Measurements from ENCODE around the gene COX7A2L.
"Not testable (repeated sequence)": the region's sequence is repeated elsewhere in the genome, so short reads cannot be mapped to it uniquely, and the experiment has no call there.

The COX7A2L gene

DNA sequence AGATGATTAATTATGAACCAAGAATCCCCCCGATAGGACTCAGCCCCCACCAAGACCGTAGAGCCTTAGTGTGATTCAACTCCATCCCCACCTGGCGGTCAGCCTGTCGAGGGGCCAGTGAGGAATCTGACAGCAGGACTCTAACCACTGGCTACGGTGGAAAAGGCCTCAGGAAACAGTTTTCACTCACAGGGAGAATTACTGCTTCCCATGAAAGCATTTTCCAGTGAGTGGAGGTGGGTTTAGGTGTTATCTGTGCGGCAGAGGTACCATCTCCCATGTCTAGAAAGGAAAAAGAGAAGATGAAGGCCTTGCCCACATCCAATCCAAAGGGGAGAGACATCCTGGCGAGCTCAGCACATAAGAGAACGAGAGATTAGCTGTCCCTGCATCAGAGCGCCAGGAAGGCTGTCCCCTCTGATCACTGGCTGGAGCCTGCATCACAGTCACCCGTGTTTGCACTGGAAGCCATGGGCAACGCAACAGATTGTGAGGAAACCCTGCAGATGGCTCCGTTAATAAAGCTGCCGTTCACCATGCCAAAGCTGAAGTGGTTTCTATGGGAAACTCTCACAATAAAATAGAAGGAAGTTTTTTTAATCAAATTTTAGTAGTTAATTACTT, 22.3 kb downstream of the COX7A2L start:
- DNase-seq = no peak

DNA sequence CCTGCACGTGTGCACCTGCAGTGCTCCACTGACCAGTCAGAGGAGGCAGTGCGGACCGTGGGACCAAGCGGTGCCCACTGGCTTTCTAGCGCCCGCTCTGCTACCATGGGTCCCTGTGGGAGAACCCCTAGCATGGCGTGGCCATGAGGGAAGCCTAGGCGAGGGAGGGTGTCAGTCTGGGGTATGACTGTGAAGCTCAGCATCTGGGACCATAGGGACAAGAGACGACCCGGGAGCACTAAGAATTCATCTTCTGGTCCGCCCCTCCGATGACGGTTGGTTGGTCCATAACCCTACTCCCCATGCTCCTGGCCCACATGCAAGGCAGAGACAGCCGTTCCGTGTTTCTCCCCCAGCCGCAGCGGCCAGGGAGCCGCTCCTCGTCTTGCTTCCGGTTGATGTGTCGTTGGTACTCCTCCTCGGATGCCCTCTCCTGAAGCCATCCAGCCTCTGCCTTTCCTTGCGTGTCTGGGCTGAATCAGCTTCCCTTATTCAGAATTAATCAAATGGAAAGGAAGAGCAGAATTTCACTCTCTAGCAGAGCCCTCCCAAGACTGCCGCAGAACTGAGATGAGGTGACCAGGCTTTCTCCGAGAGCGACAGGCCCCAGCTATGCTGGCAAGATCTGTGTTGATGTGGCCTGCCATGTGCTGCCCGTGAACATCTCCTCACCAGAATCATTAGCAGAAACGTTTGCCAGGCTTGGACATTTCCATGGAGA, 23.0 kb downstream of the COX7A2L start:
- no peak for DNase-seq

DNA sequence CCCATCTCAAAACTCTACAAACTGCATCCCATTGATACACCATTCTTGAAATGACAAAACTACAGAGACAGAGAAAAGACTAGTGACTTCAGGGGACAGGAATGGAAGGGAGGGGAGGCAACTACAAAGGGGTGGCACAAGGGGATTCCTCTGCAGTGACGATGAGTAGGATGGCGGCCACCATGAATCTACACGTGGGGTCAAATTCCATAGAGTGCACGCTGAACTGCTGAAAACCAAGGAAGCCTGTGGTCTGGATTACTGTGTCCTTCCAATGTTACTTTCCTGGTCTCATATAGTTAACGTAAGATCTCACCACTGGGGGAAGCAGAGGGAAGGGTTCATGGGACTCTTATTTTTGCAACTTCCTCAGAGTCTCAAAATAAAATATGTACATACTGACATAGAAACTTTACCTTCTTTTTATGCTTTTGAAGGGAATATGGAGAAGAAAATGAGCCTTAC, 23.6 kb downstream of the COX7A2L start:
- DNase-seq = no peak

DNA sequence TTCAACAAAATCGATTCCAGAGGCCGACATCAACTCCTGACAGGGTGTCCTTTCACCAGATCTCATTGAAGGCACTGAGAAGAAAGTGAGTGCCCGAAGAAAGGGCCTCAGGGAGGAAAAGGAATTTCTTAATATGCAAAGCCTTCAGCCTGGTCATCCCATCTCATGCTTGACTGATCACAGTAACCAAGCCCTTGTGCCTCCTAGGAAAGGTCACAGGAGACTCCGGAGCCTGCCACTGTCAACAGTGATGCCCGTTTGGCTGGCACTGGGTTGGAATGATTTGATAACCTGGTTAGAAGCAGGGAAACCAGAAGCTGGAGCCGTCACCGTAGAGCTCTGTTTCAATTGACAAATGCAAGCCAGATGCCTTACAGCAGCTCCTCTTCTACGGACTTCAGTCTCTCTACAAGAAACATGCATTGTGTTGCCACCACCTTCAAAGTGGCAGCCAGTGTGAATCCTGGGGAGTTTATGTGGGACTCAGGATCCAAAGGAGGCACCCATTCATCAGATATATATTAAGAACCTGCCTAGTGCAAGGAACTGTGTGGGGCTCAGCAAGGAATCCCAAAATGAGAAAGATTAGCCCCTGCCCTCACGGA, 24.6 kb downstream of the COX7A2L start:
- DNase-seq = no peak

DNA sequence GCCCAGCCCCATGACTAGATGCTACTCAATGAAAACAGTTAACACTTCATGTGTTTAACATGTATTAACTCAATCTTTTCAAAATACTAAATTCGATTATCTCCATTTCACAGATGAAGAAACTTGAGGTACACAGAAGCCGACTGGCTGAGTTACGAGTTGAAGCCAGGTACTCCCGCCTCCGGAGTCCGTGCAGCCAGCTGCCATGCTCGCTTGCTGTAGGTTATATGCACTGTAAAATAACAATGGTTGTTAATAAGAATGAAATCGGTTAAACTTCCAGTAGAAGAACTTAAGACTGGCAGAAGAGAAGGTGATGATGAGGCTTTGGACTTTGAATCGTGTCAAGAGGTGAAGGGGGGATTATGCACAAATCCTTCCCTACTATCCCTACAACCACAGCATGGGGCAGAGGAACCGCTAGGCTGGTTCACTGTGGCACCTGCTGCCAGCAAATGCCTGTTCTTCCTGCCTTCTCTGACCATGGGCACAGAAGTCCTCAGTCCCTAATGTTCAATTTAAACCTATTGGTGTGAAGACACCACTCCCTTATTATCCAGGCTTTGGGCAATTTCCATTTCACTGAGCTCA, 25.4 kb downstream of the COX7A2L start:
- DNase-seq = no peak

DNA sequence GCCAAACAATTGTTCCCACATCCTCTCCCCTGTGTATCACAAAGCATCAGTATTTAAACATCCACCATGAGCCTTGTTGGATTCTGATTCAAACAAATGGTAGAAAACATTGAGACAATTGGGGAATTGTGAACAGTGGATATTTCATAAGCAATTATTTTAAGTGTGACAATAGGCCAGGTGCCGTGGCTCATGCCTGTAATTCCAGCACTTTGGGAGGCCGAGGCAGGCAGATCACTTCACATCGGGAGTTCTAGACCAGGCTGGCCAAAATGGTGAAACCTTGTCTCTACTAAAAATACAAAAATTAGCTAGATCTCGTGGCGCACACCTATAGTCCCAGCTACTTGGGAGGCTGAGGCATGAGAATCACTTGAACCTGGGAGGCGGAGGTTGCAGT, 26.2 kb downstream of the COX7A2L start:
- not testable (repeated sequence) for DNase-seq

DNA sequence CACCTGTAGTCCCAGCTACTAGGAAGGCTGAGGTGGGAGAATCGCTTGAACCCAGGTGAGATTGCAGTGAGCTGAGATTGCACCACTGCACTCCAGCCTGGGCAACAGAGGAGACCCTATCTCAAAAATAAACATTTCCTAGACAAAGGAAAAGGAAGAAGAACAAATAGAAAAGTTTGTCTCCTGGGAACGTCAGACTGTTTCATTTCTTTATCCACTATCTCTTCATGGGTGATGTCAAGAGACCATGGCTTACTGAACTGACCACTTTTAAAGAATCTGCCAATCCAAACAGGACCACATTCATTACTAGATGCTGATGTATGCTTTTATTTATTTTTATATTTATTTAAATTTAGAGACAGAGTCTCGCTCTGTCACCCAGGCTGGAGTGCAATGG, 26.8 kb downstream of the COX7A2L start:
- DNase-seq = no peak

DNA sequence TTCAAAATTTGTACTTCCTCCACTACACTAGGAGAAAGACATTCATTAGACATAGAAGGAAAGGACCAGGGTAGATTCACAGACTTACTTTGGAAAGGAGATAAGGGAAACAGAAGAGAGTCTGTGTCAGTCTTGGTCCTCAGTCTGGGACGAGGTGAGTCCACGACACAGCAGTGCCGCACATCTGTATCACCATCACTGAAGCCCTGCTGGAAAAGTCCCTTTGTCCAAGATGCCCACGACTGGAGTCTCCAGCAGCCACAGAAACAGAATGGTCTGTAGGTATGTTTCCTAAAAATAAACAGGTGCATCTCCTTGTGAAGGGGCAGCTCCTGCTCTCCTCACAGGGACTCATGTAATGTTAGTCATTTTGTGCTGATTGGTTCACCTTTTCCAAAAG, 27.4 kb downstream of the COX7A2L start:
- DNase-seq = no peak

DNA sequence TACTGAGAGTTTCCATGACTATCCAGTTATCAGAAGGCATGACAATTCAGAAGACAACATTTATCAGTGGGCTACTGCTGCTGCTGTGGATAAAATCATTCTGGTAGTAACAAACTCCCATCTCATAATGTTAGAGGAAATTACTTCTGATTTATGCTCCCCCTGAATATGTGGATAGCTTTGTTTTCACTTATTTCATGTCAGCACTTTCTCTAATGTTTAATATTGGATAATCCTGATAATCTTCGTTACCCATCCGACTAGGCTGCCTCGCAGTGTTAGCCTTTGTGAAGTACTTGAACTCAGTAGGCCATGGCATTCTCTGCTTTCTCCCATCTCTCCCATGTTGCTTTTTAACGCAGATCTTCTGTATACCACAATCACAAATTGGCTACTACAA, 28.4 kb downstream of the COX7A2L start:
- no peak for DNase-seq

DNA sequence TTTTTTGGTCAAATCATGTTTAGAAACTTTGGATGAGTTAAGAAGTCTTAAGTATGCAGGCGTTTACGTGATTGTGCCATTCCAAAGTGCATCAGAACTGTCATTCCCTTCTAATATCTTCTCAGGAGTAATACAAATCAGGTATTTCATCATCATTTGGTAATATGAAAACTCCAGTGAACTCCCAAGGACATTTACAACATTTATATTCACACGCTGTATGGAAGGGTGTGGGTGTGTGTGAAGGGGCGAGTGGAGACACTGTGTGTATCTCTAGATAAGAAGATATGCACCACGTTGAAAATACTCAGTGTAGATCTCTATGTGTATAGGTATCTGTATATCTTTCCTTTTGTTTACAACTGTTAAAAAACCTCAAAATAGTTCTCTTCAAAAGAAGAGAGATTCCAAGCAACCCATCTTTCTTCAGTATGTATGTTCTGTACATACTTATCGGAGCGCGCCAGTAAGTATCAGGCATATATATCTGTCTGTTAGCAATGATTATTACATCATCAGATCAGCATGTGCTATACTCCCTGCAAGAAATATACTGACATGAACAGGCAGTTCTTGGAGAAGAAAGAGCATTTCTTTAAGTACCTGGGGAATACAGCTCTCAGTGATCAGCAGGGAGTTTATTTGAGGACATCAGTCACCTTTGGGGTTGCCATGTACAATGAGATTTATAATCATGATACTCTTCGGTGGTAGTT, 29.3 kb downstream of the COX7A2L start:
- DNase-seq = no peak

DNA sequence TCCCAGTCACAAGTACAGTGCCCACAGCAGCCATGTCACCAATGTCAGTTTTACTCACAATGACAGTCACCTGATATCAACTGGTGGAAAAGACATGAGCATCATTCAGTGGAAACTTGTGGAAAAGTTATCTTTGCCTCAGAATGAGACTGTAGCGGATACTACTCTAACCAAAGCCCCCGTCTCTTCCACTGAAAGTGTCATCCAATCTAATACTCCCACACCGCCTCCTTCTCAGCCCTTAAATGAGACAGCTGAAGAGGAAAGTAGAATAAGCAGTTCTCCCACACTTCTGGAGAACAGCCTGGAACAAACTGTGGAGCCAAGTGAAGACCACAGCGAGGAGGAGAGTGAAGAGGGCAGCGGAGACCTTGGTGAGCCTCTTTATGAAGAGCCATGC, 31.3 kb downstream of the COX7A2L start:
- no peak for DNase-seq

DNA sequence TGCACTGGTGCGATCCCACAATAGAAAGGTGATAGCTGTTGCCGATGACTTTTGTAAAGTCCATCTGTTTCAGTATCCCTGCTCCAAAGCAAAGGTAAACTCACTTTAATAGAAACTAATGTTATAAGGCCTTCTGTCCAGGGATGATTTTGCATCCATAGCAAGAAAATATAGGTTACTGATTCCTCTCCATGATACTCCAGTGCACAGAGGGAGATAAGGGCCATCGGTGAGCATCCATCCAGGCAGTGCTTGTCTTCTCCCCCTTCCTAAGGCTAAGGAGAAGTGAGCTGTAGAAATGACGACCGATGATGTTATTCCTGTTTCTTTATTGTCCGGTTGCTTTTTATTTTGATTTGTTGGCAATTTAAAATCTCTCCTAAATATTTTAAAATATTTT, 32.1 kb downstream of the COX7A2L start:
- no peak for DNase-seq

DNA sequence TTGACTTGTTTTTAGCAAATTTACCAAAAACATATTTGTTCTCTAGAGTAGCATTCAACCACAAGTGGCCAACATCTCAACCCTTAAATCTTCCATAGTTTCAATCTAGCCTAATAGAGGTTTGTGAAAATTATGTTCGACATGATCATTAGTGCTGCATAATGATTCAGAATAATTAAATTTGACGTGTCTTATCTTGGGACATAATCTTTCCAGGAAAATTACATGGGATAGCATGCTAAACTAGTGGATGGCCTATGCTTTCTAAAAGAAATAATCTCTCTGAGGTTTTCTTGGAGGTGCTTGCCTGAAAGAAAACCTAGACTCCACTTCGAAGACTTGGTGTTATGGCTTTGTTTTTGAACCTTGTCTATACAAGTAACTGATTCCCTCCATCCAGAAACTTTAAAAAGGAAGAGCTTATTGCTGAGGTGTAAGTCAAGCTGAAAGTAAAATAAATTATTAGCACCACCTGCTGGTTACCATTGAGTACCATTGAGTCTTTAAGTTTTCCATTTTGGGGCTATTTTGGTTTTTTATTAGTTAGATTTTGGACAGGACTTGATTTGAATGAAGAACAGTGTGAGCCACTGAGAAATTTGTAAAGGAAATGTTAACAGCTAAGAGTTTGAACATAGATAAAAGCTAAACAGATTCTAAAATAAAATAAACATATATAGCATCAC, 32.7 kb downstream of the COX7A2L start:
- DNase-seq = no peak

DNA sequence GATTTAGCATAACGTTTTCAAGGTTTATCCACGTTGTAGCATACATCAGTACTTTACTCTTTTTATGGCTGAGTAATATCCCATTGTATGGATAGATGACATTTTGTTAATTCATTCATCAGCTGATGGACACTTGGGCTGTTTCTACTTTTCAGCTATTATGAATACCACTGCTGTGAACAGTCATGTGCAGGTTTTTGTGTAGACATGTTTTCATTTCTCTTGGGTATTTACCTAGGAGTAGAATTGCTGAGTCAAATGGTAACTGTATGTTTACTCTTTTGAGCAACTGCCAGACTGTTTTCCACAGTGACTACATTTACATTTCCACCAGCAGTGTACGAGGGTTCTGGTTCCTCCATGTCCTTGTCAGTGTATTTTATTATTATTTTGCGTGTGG, 33.9 kb downstream of the COX7A2L start:
- no peak for DNase-seq

DNA sequence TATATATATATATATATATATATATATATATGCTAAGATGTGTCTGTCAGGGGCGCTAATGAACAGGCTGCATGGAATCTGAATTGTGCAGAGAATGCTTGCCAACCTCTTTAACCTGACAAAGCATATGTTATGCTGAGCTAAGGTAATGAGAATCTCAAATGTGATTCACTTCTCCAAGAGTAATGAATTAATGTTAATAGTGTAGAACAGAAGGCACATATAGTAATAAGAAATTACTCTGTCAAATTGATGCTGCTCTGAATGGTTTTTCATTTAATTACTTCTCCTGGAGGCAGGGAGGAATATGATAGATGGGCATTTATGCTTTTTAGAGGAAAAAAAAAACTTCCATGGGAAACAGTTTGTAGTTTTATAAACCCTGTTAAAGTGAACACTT, 35.4 kb downstream of the COX7A2L start:
- no peak for DNase-seq

DNA sequence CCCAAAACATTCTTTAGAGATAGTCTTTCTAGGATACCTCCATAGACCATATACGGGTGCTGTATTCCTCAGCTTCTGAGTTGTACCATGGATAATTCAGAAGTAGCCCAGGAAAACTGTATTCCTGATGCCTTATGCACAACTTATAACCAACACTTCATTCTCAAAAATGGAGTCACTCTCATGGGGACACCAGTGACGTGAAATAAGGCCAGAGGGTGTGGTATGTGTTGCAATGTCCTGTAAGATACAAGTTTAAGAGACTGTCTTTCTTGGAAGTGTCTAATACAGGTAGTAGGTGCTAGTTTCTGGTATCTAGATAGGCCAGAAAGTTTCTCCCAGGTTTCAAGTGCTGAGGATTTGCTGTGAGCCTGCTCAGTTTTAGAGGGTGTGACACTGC, 36.1 kb downstream of the COX7A2L start:
- DNase-seq = no peak

DNA sequence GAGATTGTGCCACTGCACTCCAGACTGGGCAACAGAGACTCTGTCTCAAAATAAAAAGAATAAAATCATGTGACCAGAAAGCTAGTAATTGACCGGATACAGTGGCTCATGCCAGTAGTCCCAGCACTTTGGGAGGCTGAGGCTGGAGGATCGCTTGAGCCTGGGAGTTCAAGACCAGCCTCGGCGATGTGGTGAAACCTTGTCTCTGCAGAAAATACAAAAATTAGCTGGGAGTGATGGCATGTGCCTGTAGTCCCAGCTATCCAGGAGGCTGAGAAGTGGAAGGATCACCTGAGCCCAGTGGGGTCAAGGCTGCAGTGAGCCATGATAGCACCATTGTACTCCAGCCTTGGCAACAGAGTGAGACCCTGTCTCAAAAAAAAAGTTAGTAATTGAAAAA, 36.8 kb downstream of the COX7A2L start:
- DNase-seq = no peak

DNA sequence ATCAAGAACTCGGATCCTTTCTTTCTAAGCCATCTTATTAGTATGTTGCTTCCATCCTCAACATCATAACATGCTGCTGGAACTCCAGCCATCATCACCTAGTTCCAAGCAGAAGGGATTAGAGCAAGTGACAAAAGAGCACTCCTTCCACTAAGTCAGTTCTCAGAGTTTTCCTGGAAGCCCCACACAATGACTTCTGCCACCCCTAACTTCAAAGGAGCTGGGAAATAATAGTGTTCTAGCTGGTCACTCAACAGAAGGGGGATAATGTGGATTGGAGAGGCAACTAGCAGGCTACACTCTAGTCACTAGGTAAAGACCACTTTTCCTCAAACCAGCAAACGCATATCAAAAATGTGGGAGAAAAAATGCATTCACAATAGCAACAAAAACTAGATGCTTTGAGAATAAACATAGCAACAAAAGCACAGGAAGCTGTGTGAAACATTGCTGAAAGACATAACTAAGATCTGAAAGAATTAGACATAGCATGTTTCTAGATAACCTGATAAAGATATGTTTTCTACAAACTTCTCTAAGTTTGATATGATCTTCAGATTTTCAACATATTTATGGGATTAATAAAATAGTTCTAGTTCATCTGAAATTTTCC, 39.5 kb downstream of the COX7A2L start:
- DNase-seq = no peak

DNA sequence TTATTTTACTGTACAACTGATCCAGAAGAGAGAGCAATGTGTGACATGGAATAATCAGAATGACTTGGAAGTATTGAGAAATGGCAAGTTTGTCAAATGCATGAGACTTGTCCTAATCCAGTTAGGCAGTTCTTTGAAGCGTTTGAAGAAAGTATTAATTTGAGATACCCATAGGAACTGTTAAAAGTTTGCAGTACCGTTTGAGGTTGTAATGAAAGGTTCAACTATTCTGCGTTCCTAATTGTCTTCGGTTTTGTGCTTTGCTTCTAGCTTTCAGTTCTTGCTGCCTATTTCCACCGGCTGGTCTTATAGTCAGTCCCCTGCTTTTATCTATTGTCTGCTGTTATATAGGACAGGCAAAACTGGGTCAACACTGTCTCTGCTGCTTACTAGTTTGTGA, 41.8 kb downstream of the COX7A2L start:
- no peak for DNase-seq

DNA sequence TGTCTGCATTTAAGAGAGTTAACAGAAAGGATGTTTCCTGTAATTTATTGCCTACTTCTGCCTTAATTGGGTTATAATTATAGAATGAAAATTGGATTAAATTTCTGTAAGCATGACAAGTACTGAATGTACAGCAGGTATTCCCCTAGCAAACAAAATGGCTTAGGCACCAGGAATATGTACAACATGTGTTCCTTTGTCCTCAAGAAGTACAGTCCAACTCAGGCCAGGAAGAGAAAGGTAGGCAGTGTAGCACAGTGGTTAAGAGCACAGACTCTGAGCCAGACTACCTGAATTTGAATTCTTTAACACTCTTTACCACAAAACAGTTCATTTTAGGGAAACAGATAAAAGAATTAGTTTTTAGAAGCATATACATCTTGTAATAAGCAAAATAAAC, 43.1 kb downstream of the COX7A2L start:
- DNase-seq = no peak

DNA sequence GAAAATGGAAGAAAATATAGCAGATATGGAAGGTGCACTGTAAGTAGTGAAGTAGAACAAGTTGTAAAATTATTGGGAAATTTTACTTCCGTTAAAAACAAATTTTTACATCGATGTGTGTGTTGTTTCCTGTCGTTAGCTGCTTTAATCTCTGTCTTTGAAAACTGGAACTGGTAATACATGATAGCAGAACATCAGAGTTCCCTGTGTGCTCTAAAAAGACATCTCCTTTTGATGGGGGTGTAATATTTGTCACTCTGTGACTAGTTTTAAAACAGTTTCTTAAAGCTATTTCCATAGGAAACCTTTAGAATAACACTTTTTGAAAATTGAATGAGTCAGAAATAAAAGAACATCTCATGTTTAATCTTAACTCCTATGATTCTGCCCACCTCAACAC, 43.5 kb downstream of the COX7A2L start:
- no peak for DNase-seq

DNA sequence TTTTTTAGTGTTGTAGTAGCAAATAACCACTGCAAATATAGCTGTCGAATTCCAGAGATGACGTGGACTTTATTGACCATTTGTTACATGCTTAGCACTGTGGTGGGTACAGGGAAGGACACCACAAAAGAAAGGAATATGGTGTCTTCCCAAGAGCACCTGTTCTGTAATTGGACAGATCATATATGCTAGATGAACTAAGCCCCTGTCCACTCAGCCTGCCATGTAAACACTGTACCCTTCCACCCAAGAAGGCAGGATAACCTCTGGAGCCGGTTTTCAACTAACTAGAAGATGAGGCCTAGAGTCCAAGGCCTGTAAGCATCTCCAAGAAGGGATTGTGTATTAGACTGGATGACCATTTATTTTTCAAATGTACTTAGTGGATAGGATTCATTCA, 44.1 kb downstream of the COX7A2L start:
- no peak for DNase-seq

All from central memory CD4-positive, alpha-beta T cell (primary cell).